GM10248 (cell line): ENCODE measurements around the gene TXNRD1.

Experiments used
- CTCF ChIA-PET: fragments of 300-600 bp; sonication (Branson Sonifier 250); formaldehyde crosslinking; extraction: SDS; loops from one replicate; lab custom pipeline; 2021; ENCODE audit warnings: antibody characterized with exemption; lab: Yijun Ruan, JAX
- POLR2A ChIA-PET: fragments of 350-650 bp; sonication (Branson Sonifier 250); formaldehyde crosslinking; extraction: SDS; loops from one replicate; lab custom pipeline; 2020; ENCODE audit warnings: antibody characterized with exemption; lab: Yijun Ruan, JAX
- DNase-seq: peaks from one replicate; pipeline ENCODE4 v3.0.0; 2012; ENCODE audit errors: extremely low spot score
- TF ChIP-seq, protein P1 (sequence below): IDR thresholded peaks from 2 replicates; pipeline ENCODE4 v1.5.1; 2012; ENCODE audit warnings: mild to moderate bottlenecking, low read depth; ENCODE audit errors: extremely low read depth, missing control alignments, control extremely low read depth

The TXNRD1 gene

DNA sequence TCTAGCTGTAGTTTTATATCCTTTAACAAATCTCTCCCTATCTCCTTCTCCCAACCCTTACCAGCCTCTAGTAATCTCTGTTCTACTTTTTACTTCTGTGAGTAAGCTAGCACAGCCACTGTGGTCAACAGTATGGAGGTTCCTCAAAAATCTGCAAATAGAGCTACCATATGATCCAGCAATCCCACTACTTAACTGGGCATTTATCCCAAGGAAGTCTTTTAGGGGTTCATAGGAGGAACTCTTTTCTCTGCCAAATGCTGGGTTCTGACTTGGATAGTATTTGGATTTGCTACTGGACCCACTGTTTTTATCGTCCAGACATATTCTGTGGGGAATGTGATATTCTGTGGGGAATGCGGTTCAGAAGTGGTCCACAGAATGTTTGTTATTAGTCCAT, 129.1 kb downstream of the TXNRD1 start:
- POLR2A ChIA-PET, result no interaction called here
- CTCF ChIA-PET, result interaction anchor here (0.9 to 3.3 kb wide), 4 partner anchors 10 to 19 kb away, joined by 3 to 16 read pairs (median 3); no protein-coding TSS in a partner anchor
- TF ChIP-seq, protein P1, sequence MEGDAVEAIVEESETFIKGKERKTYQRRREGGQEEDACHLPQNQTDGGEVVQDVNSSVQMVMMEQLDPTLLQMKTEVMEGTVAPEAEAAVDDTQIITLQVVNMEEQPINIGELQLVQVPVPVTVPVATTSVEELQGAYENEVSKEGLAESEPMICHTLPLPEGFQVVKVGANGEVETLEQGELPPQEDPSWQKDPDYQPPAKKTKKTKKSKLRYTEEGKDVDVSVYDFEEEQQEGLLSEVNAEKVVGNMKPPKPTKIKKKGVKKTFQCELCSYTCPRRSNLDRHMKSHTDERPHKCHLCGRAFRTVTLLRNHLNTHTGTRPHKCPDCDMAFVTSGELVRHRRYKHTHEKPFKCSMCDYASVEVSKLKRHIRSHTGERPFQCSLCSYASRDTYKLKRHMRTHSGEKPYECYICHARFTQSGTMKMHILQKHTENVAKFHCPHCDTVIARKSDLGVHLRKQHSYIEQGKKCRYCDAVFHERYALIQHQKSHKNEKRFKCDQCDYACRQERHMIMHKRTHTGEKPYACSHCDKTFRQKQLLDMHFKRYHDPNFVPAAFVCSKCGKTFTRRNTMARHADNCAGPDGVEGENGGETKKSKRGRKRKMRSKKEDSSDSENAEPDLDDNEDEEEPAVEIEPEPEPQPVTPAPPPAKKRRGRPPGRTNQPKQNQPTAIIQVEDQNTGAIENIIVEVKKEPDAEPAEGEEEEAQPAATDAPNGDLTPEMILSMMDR, result no peak
- DNase-seq, result no peak

DNA sequence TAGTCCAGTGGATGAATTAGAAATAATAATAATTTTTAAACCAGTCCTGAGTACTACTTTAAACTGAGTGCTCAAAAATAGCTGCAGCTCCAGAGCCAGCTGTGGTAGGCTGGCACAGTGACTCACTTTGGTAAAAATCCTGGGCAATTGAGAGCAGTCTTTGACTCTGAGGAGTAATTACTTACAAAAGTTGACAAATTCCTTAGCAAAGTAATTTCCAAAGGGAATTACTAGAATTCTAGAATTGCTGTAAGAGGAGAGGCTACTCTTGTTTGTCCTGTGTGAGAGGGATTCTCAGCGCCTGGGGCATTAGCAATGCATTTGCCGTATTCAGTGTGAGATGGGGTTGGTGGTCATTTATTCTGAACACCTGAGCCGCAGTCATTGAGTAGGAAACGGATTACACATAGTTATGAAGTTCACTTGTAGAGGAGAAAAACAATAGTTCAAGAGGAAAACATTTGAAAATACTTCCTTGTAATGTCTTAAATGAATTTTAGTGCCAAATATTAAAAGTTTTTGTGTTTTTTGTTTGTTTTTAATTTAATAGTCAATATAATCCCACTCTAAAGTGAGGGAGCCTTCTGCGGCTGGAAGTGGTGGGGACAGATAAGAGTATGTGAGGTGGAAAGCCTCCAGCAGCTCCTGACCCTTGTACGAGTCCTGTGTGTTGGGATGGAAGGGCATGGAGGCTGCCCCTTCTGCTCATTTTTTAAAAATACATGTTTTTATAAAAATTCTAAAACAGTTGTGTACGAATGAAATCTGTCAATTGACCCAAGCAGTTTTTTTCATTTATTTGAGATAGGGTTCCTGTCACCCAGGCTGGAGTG, 129.9 kb downstream of the TXNRD1 start:
- ChIA-PET POLR2A (no interaction called here), CTCF (interaction anchor here (0.9 kb wide), 1 partner anchor 20 kb away, joined by 3 read pairs; no protein-coding TSS in a partner anchor)
- no peak for DNase-seq

DNA sequence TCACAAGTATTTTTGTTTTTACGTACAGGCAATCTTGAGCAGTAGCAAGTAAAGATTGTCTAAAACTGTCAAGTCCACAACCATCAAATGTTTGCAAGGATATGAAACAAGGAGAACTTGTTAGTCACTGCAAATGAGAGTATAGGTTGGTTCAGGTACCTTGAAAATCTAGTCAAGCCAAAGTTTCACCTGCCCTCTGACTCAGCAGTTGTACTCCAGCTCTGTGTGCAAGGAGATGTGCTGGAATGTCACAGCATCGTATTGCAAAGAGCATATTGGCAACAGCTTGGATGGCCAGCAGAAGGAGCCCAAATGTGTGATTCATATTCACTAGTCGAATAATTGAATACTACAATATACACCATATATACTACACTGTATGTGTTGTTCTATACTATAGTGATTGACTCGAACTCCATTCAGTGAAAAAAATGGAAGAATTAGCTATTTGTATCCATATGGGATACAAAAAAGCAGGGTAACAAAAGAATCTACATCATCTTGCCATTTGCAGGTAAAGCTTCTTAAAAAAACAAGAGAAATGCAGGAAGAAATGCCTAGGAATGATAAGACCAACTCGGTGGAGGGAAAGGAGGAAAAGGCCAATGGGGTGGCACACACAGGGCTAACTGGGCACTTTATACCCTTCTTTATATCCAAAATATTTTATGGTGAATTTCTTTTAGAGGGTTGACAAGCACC, 131.9 kb downstream of the TXNRD1 start:
- TF ChIP-seq, protein P1, result no peak

More for the DNA sequence above, 129.9 kb downstream of the TXNRD1 start:
- TF ChIP-seq, protein P1, result no peak

DNA sequence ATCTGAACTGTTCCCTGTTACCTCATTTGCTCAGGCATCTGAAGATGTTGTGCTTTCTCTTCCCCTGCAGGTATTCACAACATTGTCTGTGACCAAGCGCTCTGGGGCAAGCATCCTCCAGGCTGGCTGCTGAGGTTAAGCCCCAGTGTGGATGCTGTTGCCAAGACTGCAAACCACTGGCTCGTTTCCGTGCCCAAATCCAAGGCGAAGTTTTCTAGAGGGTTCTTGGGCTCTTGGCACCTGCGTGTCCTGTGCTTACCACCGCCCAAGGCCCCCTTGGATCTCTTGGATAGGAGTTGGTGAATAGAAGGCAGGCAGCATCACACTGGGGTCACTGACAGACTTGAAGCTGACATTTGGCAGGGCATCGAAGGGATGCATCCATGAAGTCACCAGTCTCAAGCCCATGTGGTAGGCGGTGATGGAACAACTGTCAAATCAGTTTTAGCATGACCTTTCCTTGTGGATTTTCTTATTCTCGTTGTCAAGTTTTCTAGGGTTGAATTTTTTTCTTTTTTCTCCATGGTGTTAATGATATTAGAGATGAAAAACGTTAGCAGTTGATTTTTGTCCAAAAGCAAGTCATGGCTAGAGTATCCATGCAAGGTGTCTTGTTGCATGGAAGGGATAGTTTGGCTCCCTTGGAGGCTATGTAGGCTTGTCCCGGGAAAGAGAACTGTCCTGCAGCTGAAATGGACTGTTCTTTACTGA, 132.9 kb downstream of the TXNRD1 start:
- no peak for DNase-seq
- CTCF ChIA-PET, result interaction anchor here (0.9 to 1.1 kb wide), 2 partner anchors 8 to 26 kb away, joined by 3 read pairs; no protein-coding TSS in a partner anchor
- TF ChIP-seq, protein P1, result no peak
- POLR2A ChIA-PET, result no interaction called here

More for the DNA sequence above, 131.9 kb downstream of the TXNRD1 start:
- no peak for DNase-seq
- ChIA-PET POLR2A (no interaction called here), CTCF (interaction anchor here (0.8 kb wide), 1 partner anchor 34 kb away, joined by 3 read pairs; no protein-coding TSS in a partner anchor)

DNA sequence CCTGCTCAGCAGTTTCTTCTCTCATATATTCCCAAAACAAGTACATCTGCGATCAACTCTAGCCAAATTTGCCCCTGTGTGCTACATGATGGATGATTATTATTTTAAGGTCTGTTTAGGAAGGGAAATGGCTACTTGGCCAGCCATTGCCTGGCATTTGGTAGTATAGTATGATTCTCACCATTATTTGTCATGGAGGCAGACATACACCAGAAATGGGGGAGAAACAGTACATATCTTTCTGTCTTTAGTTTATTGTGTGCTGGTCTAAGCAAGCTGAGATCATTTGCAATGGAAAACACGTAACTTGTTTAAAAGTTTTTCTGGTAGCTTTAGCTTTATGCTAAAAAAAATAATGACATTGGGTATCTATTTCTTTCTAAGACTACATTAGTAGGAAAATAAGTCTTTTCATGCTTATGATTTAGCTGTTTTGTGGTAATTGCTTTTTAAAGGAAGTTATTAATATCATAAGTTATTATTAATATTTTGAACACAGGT, 133.5 kb downstream of the TXNRD1 start:
- POLR2A ChIA-PET, result no interaction called here
- TF ChIP-seq, protein P1, result no peak
- CTCF ChIA-PET, result interaction anchor here (0.8 to 1.1 kb wide), 3 partner anchors 8 to 33 kb away, joined by 3 read pairs; no protein-coding TSS in a partner anchor
- DNase-seq, result no peak
